Stimulated activated naive CD8-positive, alpha-beta T cell treated with anti-CD3 and anti-CD28 coated beads, Interleukin-15, amount 100 ng/mL, for 72 hours (primary cell): ENCODE results near the gene ZNF324.
A peak's percentile ranks its signal among the peaks of the same experiment; 100 is the strongest.
"Not testable (repeated sequence)": the region's sequence is repeated elsewhere in the genome, so short reads cannot be mapped to it uniquely, and the experiment has no call there.

Source experiments
- ATAC-seq: fragments of 150-1000 bp; cut with Tn5 transposase; 2 replicates; pipeline ENCODE4 v1.10.0; 2021; ENCODE audit warnings: mild to moderate bottlenecking, moderate library complexity
- DNase-seq, 2 donors: peaks; one replicate each; pipeline ENCODE4 v3.0.0; 2021 to 2022
- H3K27ac Mint-ChIP-seq, 2 donors: one replicate each; pipeline ENCODE4 v1.8.0; 2022; ENCODE audit warnings: mild to moderate bottlenecking in 2 of 2, mixed read lengths in 2 of 2, moderate library complexity in 2 of 2
- H3K27me3 Mint-ChIP-seq: one replicate; pipeline ENCODE4 v1.8.0; 2022; ENCODE audit warnings: mixed read lengths
- H3K4me1 Mint-ChIP-seq: one replicate; pipeline ENCODE4 v1.8.0; 2022; ENCODE audit warnings: mild to moderate bottlenecking, mixed read lengths
- H3K4me3 Mint-ChIP-seq, 2 donors: one replicate each; pipeline ENCODE4 v1.8.0; 2022; ENCODE audit warnings: mild to moderate bottlenecking in 2 of 2, mixed read lengths in 2 of 2, moderate library complexity in 1 of 2
- H3K9me3 Mint-ChIP-seq, 2 donors: one replicate each; pipeline ENCODE4 v1.8.0; 2022; ENCODE audit warnings: mixed read lengths in 2 of 2

Gene ZNF324

DNA sequence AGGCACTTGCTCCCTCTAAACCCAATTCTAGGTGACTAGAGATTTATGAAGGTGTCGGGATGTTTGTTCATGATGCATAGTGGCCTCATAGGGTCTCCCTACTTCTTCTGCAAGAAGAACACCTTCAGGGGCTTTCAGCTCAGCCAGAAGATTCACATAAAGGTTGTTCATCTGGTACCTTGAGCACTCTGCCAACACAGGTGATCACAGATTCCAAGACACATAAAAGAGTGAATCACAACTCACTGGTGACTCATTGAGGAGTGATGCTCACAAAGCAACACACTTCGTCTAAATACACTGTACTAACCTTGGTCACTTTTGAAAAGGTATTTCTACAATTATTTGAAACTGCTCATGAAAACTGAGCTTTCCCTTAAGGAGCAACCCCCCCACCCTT lies 6.8 kb upstream of the ZNF324 start:
- Mint-ChIP-seq H3K4me3 (no peak overlapping the region), H3K27me3 (no peaks in the 10 kb centered on the region), H3K4me1 (no peaks in the 10 kb centered on the region), H3K27ac (no peak overlapping the region), H3K9me3 (no peaks in the 10 kb centered on the region)
- DNase-seq (no peak), ATAC-seq (no peak)

DNA sequence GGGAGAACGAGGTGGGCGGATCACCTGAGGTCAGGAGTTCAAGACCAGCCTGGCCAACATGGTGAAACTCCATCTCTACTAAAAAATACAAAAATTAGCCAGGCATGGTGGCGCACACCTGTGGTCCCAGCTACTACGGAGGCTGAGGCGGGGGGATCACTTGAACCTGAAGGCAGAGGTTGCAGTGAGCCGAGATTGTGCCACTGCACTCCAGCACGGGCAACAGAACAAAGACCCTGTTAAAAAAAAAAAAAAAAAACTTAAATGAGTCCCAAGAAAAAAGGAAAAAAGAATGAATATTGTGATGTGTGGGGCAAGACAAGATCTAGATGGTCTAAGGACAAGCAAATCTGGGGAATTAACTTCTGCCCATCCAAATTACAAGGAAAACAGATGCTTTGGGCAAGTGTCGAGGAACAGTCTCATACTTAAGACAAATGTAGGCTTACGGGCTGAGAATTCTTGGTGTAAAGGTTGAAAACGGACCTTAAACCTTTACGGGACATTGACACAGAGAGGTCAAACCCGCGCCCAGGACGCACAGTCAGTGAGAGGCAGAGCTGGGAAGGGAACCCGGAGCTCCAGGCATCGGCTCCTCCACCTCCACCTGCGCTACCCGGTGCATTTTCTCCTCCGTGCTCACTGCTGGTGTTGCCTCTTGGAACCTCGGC lies 656 bp upstream of the ZNF324 start:
- Mint-ChIP-seq H3K27me3 (no peaks in the 10 kb centered on the region), H3K27ac (no peak overlapping the region), H3K9me3 (no peaks in the 10 kb centered on the region), H3K4me3 (peak overlapping the region; percentile 82 to 97), H3K4me1 (peaks cover 26% of the 10 kb centered on the region)
- no peak for DNase-seq
- ATAC-seq: peak; percentile 36

DNA sequence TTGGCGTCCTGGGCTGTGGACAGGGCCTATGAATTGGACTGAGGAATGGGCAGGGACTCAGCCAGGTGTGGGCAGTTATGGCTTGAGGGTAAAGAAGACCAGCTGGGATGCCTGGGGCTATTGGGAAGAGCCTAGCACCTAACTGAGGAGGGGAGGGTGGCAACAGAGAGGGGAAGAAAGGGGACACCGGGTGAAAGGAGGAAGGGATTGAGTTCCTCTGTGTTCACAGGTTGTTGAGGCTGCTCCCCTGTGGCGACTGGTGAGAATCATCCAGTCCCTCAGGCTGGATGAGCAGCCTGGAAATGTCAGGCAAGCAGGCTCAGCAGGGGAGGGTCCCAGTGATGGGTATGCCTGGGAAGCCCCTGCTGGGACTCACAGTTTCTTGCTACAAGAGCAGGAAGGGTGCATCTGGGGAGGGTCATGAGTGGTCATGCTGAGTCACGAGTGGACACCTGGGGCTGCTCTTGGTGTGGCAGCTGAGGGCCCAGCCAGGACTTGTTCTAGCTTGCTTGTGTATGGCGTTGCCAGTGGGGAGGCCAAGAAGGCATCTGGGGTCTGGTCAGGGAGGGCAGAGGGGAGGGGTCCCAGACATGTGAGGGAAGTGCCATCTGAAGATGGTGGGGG lies 1.4 kb downstream of the ZNF324 start:
- no peak for DNase-seq
- peaks cover 26% of the 10 kb centered on the region for H3K4me1 Mint-ChIP-seq
- peak overlapping the region in 1 of 2 donors; percentile 31 for H3K27ac Mint-ChIP-seq
- peak overlapping the region; percentile 82 to 97 for H3K4me3 Mint-ChIP-seq
- no peaks in the 10 kb centered on the region for H3K27me3 Mint-ChIP-seq
- no peaks in the 10 kb centered on the region for H3K9me3 Mint-ChIP-seq
- no peak for ATAC-seq

DNA sequence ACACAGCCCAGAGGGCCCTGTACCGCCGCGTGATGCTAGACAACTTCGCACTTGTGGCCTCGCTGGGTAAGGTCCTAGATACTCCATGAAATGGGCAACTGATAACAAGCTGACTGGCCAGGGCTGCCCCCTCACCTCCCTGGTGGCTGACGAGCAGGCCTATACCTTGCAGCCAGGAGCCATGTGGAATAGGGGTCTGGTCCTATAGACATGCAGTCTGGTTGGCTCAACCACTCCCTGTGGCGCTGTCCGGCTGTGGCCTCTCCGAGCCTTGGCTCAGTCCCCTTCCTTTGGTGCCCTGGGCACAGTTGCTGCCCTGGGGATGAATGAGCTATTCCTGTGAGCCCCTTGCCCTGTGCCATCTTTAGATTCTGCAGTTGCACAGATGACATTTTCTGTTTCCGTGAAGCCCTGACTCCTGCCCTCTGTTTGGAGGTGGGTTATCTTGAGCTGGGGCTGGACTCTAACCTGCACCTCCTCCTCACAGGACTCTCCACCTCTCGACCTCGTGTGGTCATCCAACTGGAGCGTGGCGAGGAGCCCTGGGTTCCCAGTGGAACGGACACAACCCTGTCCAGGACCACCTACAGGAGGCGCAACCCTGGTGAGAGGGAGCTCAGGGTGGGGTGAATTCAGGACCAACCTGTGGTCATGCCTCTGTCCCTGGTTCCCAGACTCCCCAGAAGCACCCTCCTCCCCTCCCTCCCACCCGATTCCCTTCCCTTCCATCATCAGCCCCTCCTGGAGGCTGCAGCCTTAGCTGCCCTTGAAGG lies 2.5 kb downstream of the ZNF324 start:
- Mint-ChIP-seq H3K4me3 (no peak overlapping the region), H3K27me3 (no peaks in the 10 kb centered on the region), H3K4me1 (peaks cover 37% of the 10 kb centered on the region), H3K9me3 (no peaks in the 10 kb centered on the region), H3K27ac (peak overlapping the region in 1 of 2 donors; percentile 48)
- no peak for ATAC-seq
- DNase-seq: no peak

DNA sequence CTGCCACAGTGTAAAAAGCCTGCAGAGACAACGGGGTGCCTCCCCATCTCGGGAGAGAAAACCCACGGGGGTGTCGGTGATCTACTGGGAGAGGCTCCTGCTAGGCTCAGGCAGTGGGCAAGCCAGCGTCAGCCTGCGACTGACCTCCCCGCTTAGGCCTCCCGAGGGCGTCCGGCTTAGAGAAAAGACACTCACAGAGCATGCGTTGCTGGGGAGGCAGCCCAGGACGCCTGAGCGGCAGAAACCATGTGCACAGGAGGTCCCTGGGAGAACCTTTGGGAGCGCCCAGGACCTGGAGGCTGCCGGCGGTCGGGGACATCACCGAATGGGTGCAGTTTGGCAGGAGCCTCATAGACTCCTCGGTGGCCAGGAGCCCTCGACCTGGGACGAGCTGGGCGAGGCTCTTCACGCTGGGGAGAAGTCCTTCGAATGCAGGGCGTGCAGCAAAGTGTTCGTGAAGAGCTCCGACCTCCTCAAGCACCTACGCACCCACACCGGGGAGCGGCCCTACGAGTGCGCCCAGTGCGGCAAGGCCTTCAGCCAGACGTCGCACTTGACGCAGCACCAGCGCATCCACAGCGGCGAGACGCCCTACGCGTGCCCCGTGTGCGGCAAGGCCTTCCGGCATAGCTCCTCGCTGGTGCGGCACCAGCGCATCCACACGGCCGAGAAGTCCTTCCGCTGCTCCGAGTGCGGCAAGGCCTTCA lies 4.1 kb downstream of the ZNF324 start:
- not testable (repeated sequence) for H3K4me3 Mint-ChIP-seq, H3K9me3 Mint-ChIP-seq, H3K27me3 Mint-ChIP-seq

DNA sequence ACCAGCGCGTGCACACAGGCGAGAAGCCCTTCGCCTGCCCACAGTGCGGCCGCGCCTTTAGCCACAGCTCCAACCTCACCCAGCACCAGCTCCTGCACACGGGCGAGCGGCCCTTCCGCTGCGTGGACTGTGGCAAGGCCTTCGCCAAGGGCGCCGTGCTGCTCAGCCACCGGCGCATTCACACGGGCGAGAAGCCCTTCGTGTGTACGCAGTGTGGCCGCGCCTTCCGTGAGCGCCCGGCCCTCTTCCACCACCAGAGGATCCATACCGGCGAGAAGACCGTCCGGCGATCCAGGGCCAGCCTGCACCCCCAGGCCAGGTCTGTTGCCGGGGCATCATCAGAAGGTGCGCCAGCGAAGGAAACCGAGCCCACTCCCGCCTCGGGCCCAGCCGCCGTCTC lies 4.9 kb downstream of the ZNF324 start:
- ATAC-seq (no peak), DNase-seq (no peak)
- no peaks in the 10 kb centered on the region for H3K27me3 Mint-ChIP-seq
- H3K9me3 Mint-ChIP-seq: no peaks in the 10 kb centered on the region
- H3K4me1 Mint-ChIP-seq: peaks cover 51% of the 10 kb centered on the region
- no peak overlapping the region for H3K27ac Mint-ChIP-seq
- H3K4me3 Mint-ChIP-seq: no peak overlapping the region

More for the DNA sequence above, 4.1 kb downstream of the ZNF324 start:
- not testable (repeated sequence) for H3K27ac Mint-ChIP-seq, ATAC-seq, DNase-seq
- peaks cover 50% of the 10 kb centered on the region for H3K4me1 Mint-ChIP-seq

DNA sequence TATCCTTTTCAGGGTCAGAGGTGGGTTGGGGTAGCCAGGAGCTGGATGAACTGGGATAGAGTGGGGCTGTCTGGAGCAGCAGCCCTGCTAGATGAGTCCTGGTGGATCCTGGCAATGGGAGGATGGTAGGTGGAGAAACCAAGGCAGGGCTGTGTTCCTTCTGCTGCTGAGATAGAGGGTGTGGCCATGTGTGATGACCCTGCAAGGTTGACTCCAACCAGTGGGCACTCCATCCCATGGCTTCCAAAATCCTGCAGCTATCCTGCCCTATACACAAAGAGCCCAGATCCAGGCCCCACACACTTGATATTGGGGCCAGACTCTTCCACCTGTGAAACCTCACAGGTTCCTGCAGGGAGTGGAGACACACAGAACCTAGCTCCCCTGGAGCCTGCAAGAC lies 6.9 kb downstream of the ZNF324 start:
- no peak overlapping the region for H3K27ac Mint-ChIP-seq
- H3K27me3 Mint-ChIP-seq: no peaks in the 10 kb centered on the region
- no peak for ATAC-seq
- H3K9me3 Mint-ChIP-seq: no peaks in the 10 kb centered on the region
- H3K4me3 Mint-ChIP-seq: no peak overlapping the region
- peaks cover 50% of the 10 kb centered on the region for H3K4me1 Mint-ChIP-seq
- DNase-seq: no peak

DNA sequence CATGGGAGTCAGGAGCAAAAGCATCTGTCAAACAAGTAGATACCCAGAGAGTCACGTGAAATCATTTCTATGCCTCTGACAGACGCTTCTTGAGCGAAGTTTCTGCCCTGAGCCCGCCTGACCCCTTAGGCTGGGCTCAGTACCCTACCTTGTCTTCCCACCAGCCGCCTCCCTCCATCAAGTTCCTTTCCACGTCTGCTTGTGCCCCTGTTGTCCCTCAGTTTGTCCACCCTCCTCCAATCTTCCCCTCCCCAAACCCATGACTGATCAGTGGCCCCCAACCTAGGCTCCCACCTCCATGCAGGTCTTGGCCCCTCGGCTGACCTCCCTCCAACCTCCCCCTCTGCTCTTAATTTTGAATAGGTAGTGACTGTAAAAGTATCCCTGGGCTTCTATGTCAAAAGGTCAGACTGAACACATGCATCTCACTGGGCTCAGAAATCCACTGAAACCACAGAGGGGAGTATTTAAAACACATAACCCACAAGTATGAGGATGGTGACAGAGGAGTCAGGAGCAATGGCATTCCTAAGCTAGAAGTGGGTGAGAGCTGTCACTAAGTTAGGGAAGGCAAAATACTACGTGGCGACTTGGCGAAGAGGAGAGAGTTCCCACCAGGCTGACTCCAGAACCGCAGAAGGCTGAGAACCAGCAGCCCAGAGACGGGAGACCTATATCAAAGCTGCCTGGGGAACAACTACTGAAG lies 7.6 kb downstream of the ZNF324 start:
- no peak overlapping the region for H3K27ac Mint-ChIP-seq
- peaks cover 45% of the 10 kb centered on the region for H3K4me1 Mint-ChIP-seq
- ATAC-seq (no peak), DNase-seq (no peak)
- H3K4me3 Mint-ChIP-seq: peak overlapping the region; percentile 85 to 92
- no peaks in the 10 kb centered on the region for H3K9me3 Mint-ChIP-seq
- no peaks in the 10 kb centered on the region for H3K27me3 Mint-ChIP-seq

DNA sequence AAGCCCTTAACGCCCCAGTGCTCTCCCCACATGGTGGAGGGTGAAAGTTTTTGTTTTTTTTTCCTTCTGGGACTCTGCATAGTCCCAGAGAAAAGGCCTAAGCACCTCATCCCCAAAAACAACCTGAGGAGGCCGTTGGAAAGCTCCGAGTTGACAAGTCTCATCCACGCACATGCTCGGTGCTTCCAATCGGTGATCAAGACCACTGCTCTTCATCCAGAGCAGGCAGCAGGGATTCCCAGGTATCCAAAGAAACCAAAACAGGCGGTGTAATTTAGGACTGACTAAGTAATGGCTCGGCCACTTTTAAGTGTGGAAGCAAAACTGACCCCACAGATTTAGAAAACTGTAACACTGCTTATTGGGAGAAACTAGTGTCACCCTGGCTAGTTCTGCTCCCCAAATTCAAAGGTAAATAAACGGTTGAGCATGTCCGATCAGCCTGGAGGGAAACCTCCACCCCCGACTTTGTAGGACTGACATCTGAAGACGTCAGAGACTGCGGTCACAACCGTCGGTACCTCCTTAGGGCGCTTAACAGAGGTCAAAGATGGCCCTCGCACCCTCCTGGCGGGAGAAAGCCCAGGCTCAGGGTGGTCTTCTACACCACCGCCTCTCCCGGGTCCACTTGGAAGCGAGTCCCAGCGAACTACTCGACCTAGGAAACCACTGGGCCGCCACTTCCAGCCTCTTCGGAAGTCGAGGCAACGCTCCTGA lies 8.3 kb downstream of the ZNF324 start:
- Mint-ChIP-seq H3K27ac (peak overlapping the region; percentile 98 to 99), H3K9me3 (no peaks in the 10 kb centered on the region), H3K4me1 (peaks cover 45% of the 10 kb centered on the region), H3K27me3 (no peaks in the 10 kb centered on the region), H3K4me3 (peak overlapping the region; percentile 85 to 92)
- peak; percentile 39 for ATAC-seq
- DNase-seq: no peak

DNA sequence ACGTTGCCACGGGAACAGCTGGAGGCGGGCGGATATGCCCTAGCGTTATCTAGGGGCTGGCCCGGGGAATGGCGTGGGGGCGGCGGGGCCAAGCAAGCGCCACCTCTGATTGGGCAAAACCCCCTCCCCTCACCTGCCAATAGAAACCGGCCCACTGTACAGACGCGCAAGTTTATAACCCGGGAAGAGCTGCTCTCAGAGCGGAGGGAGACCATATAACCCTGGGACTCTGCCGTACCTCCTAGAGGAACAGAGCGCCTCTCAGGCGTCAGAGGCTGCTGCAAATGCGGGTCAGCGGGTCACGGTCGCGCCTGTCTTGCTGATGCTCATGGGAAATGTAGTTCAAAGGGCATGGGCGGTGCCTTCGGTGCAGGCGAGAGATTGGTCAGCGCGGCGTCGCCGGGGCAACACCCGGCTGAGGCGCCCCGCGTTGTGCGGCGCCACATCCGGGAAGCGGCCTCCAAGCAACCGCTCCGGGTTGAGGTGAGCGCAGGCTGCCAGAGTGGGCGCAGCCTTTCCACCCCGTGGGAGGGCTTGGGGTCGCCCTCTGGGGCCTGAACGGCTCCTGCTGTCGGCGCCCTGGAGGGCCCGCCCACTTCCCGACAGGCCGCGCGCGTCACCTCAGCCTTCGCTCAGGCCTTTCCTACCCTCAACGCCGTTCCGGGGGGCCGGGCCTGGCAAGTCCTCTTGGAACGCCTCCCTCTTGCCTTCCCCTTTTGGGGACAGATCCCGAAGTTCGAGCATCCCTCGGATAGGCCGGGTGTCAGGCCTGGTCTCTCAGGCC lies 9.0 kb downstream of the ZNF324 start, which contains the start of gene ZNF446:
ZNF446 (plus strand) TSS at position 639 of the 784 bp plus-strand sequence. CDS start 867 bp downstream, outside the sequence.
- Mint-ChIP-seq H3K27ac (peak within 1 kb of the TSS; percentile 98 to 99), H3K27me3 (no peaks in the 10 kb centered on the region), H3K4me3 (peak within 1 kb of the TSS; percentile 85 to 92), H3K9me3 (no peaks in the 10 kb centered on the region), H3K4me1 (peaks cover 45% of the 10 kb centered on the region)
- peak; percentile 91 for ATAC-seq
- peak; percentile 95 to 98 for DNase-seq

DNA sequence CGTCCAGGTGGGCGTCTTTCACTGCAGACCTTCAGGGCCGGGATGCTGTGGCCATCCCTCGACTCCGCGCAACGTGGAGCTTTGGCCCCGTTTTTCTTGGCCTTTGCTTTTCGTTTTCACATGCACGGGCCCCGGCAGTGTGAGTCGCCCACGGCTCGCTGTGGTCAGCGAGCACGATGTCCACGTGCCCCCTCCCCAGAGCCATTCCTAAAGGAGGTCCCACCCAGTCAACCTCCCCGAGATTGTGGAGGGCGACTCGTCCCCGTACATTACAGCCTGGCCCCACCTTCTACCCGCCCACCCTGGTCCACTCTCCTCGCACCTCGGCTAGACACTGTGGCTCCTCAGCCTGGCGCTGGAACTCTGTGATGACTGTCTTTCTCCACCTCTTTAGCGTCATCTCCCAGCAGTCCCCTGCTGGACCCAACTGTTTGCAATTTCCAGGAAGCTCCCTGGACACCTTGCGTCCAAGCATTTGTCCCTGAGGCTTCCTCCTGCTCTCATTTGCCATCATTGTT lies 9.7 kb downstream of the ZNF324 start:
- H3K9me3 Mint-ChIP-seq: no peaks in the 10 kb centered on the region
- H3K4me1 Mint-ChIP-seq: peaks cover 45% of the 10 kb centered on the region
- no peaks in the 10 kb centered on the region for H3K27me3 Mint-ChIP-seq
- DNase-seq: no peak
- peak overlapping the region; percentile 82 to 97 for H3K27ac Mint-ChIP-seq
- H3K4me3 Mint-ChIP-seq: peak overlapping the region; percentile 85 to 92
- ATAC-seq: peak; percentile 2

DNA sequence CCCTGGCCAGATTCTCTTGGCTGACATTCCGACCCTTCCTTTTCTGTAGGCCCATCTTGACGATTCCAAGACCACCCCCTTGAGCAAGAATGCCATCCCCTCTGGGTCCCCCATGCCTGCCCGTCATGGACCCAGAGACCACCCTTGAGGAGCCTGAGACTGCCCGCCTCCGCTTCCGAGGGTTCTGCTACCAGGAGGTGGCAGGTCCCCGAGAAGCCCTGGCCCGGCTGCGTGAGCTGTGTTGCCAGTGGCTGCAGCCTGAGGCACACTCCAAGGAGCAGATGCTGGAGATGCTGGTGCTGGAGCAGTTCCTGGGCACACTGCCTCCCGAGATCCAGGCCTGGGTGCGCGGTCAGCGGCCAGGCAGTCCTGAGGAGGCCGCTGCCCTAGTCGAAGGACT lies 10.2 kb downstream of the ZNF324 start:
- peaks cover 45% of the 10 kb centered on the region for H3K4me1 Mint-ChIP-seq
- H3K4me3 Mint-ChIP-seq: peak overlapping the region; percentile 85 to 92
- no peaks in the 10 kb centered on the region for H3K27me3 Mint-ChIP-seq
- ATAC-seq: no peak
- peak overlapping the region; percentile 94 to 97 for H3K27ac Mint-ChIP-seq
- H3K9me3 Mint-ChIP-seq: no peaks in the 10 kb centered on the region
- no peak for DNase-seq

DNA sequence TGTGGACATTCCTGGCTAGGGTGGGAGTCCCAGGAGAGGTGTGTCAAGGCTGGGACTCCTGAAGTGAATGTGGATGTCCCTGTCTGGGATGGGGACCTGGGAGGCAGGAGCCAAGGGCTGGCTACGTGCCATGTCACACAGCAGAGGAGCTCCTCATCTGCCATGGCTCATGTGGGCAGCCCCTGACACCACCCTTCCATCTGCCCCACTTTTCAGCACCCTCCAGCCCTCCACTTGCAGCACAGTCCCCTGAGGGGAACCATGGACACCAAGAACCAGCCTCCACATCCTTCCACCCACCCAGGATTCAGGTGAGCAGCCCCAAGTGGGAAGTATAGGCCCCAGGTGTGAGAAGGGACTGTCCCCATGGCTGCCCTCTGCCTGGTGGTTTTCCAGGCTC lies 11.0 kb downstream of the ZNF324 start:
- Mint-ChIP-seq H3K4me3 (no peak overlapping the region), H3K27me3 (no peaks in the 10 kb centered on the region), H3K4me1 (peaks cover 45% of the 10 kb centered on the region), H3K27ac (peak overlapping the region in 1 of 2 donors; percentile 94), H3K9me3 (no peaks in the 10 kb centered on the region)
- ATAC-seq (no peak), DNase-seq (no peak)

DNA sequence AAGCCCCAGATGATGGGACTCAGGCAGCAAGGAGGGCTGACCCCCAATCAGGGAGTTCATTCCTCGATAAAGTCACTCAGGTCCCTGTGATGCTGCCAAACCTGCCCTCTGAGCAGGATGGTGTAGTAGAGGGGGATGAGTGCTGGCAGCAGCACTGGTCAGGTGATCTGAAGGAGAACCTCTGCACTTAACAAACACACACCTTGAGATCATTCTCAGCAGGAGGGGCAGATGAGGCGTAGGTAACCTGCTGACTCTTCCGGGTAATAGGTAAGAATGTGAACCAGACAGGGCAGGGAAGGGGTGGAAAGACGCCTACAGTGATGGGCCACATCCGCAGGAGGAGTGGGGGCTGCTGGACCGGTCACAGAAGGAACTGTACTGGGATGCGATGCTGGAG lies 12.4 kb downstream of the ZNF324 start:
- ATAC-seq (no peak), DNase-seq (no peak)
- H3K27ac Mint-ChIP-seq: peak overlapping the region in 1 of 2 donors; percentile 90
- no peaks in the 10 kb centered on the region for H3K27me3 Mint-ChIP-seq
- peaks cover 35% of the 10 kb centered on the region for H3K4me1 Mint-ChIP-seq
- H3K4me3 Mint-ChIP-seq: no peak overlapping the region
- no peaks in the 10 kb centered on the region for H3K9me3 Mint-ChIP-seq
